K562 (cell line): ENCODE data around the gene ZNF460. TPM values are rescaled to one million over a fixed set of nuclear protein-coding genes. Genes with fewer than 3 reads are reported as not detected.

Experiments
- BMI1 ChIP-seq: fragments of 150-350 bp; IDR thresholded peaks from 2 replicates; pipeline ENCODE4 v1.6.1; 2014; ENCODE audit warnings: low read length
- BRD4 ChIP-seq: fragments of 200-600 bp; sonication (generic); IDR thresholded peaks from 2 replicates; pipeline ENCODE4 v1.6.1; 2017; ENCODE audit warnings: inconsistent platforms
- CBFB ChIP-seq: sonication (generic); formaldehyde crosslinking; IDR thresholded peaks from 2 replicates; pipeline ENCODE4 v1.4.0; 2020; ENCODE audit warnings: mild to moderate bottlenecking, missing genetic modification reagents
- CBX5 ChIP-seq: IDR thresholded peaks from 2 replicates; pipeline ENCODE4 v1.6.1; 2014; ENCODE audit warnings: low read depth, borderline replicate concordance
- IFI16 ChIP-seq: fragments of 250-450 bp; sonication (Bioruptor Pico); IDR thresholded peaks from 2 replicates; pipeline ENCODE4 v2.1.2; 2022; ENCODE audit warnings: mild to moderate bottlenecking, inconsistent platforms
- MEF2A ChIP-seq: IDR thresholded peaks from 2 replicates; pipeline ENCODE4 v1.6.1; 2011; ENCODE audit warnings: low read depth, mild to moderate bottlenecking, low read length, moderate library complexity; ENCODE audit not compliant: control insufficient read depth
- RFX5 ChIP-seq: IDR thresholded peaks from 2 replicates; pipeline ENCODE4 v1.6.1; 2011; ENCODE audit warnings: low read depth, mild to moderate bottlenecking, improper control_type of control experiment, low read length
- SNRNP70 ChIP-seq: fragments of 200-400 bp; formaldehyde crosslinking; optimal IDR thresholded peaks from 2 replicates; pipeline ENCODE3; 2017; ENCODE audit warnings: low read depth, low read length
- SPI1 ChIP-seq: IDR thresholded peaks from 2 replicates; pipeline ENCODE4 v1.6.1; 2011; ENCODE audit warnings: low read depth, low read length, control low read depth, borderline replicate concordance
- ZBTB1 ChIP-seq: sonication (generic); formaldehyde crosslinking; IDR thresholded peaks from 2 replicates; pipeline ENCODE4 v1.8.1; 2023; ENCODE audit warnings: missing genetic modification reagents, low read depth, mild to moderate bottlenecking, borderline replicate concordance
- ZFPM2 ChIP-seq: fragments of 250-450 bp; sonication (Bioruptor Pico); IDR thresholded peaks from 2 replicates; pipeline ENCODE4 v1.5.1; 2022; ENCODE audit warnings: mild to moderate bottlenecking
- ZNF184 ChIP-seq: sonication (generic); formaldehyde crosslinking; IDR thresholded peaks from 2 replicates; pipeline ENCODE4 v1.5.0; 2020; ENCODE audit warnings: missing genetic modification reagents
- ZNF79 ChIP-seq: fragments of 250-450 bp; sonication (Bioruptor Pico); IDR thresholded peaks from 2 replicates; pipeline ENCODE4 v1.4.0; 2020; ENCODE audit warnings: low read depth, mild to moderate bottlenecking, moderate library complexity
- polyA plus RNA-seq, 8 experiments: library from polyadenylated mRNA; depleted of rRNA in 4 of 8; stranded (reverse) in 5 of 8; unstranded in 3 of 8; fragments of >200 nt; fragmentation: Nextera tagmentation in 2 of 8; fragmentation: Illumina TruSeq in 1 of 8; extraction: Ambion mirVana in 2 of 8; extraction: Trizol in 1 of 8; gene quantifications; 2 replicates each; pipeline versions ENCODE4 v1.2.1 to v1.2.3, GENCODE V29; 2011 to 2014; ENCODE audit warnings: inconsistent platforms in 1 of 8, missing spikeins in 1 of 8
- total RNA-seq, 7 experiments: library from RNA; depleted of rRNA in 6 of 7; stranded (reverse); fragments of >200 nt in 6 of 7; fragmentation: Illumina TruSeq in 2 of 7; extraction: Trizol in 2 of 7; gene quantifications; 2 replicates each; pipeline versions ENCODE4 v1.2.1 to v1.2.3, GENCODE V29; 2011 to 2021; ENCODE audit warnings: low replicate concordance in 1 of 7
- TF ChIP-seq, protein P1 (sequence below): sonication (generic); formaldehyde crosslinking; IDR thresholded peaks from 2 replicates; pipeline ENCODE4 v1.8.0; 2022; ENCODE audit warnings: mild to moderate bottlenecking, missing genetic modification reagents
- TF ChIP-seq, protein P2 (sequence below): fragments of 250-450 bp; sonication (Bioruptor Pico); IDR thresholded peaks from 2 replicates; pipeline ENCODE4 v1.5.0; 2022; ENCODE audit warnings: mild to moderate bottlenecking
- TF ChIP-seq, protein P3 (sequence below): IDR thresholded peaks from 2 replicates; pipeline ENCODE4 v1.6.1; 2012; ENCODE audit warnings: low read depth, low read length, improper control_type of control experiment, borderline replicate concordance
- TF ChIP-seq, protein P4 (sequence below): fragments of 450-650 bp; formaldehyde crosslinking; IDR thresholded peaks from 2 replicates; pipeline ENCODE4 v1.4.0; 2022; ENCODE audit warnings: missing genetic modification characterization
- TF ChIP-seq, protein P5 (sequence below): fragments of 450-650 bp; IDR thresholded peaks from 2 replicates; pipeline ENCODE4 v1.6.1; 2017; ENCODE audit warnings: mild to moderate bottlenecking, moderate library complexity

ZNF460 gene
- total and polyA plus RNA-seq, 9 of the 15 experiments (the other 6 are each of a cell fraction or from before 2014, with no cell fraction given), result 0.45 to 36.2 (median 16.6) TPM

- TF ChIP-seq SNRNP70 (no peak), RFX5 (peak; percentile 24; the same call in 1 of the 2 replicates), IFI16 (CRISPR knock-in tag) (no peak), ZFPM2 (CRISPR knock-in tag) (no peak), ZNF184 (CRISPR knock-in tag) (no peak), CBX5 (no peak), SPI1 (peak; percentile 45; the same call in 1 of the 2 replicates), ZNF79 (CRISPR knock-in tag) (no peak), BRD4 (no peak), BMI1 (no peak), ZBTB1 (CRISPR knock-in tag) (no peak; the same call in 1 of the 2 replicates), MEF2A (no peak), CBFB (CRISPR knock-in tag) (no peak)
- TF ChIP-seq, protein P1, sequence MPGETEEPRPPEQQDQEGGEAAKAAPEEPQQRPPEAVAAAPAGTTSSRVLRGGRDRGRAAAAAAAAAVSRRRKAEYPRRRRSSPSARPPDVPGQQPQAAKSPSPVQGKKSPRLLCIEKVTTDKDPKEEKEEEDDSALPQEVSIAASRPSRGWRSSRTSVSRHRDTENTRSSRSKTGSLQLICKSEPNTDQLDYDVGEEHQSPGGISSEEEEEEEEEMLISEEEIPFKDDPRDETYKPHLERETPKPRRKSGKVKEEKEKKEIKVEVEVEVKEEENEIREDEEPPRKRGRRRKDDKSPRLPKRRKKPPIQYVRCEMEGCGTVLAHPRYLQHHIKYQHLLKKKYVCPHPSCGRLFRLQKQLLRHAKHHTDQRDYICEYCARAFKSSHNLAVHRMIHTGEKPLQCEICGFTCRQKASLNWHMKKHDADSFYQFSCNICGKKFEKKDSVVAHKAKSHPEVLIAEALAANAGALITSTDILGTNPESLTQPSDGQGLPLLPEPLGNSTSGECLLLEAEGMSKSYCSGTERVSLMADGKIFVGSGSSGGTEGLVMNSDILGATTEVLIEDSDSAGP (CRISPR knock-in tag), result no peak
- TF ChIP-seq, protein P2, sequence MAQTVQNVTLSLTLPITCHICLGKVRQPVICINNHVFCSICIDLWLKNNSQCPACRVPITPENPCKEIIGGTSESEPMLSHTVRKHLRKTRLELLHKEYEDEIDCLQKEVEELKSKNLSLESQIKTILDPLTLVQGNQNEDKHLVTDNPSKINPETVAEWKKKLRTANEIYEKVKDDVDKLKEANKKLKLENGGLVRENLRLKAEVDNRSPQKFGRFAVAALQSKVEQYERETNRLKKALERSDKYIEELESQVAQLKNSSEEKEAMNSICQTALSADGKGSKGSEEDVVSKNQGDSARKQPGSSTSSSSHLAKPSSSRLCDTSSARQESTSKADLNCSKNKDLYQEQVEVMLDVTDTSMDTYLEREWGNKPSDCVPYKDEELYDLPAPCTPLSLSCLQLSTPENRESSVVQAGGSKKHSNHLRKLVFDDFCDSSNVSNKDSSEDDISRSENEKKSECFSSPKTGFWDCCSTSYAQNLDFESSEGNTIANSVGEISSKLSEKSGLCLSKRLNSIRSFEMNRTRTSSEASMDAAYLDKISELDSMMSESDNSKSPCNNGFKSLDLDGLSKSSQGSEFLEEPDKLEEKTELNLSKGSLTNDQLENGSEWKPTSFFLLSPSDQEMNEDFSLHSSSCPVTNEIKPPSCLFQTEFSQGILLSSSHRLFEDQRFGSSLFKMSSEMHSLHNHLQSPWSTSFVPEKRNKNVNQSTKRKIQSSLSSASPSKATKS (CRISPR knock-in tag), result no peak
- TF ChIP-seq, protein P3, sequence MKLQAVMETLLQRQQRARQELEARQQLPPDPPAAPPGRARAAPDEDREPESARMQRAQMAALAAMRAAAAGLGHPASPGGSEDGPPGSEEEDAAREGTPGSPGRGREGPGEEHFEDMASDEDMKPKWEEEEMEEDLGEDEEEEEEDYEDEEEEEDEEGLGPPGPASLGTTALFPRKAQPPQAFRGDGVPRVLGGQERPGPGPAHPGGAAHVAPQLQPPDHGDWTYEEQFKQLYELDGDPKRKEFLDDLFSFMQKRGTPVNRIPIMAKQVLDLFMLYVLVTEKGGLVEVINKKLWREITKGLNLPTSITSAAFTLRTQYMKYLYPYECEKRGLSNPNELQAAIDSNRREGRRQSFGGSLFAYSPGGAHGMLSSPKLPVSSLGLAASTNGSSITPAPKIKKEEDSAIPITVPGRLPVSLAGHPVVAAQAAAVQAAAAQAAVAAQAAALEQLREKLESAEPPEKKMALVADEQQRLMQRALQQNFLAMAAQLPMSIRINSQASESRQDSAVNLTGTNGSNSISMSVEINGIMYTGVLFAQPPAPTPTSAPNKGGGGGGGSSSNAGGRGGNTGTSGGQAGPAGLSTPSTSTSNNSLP, result no peak
- TF ChIP-seq, protein P4, sequence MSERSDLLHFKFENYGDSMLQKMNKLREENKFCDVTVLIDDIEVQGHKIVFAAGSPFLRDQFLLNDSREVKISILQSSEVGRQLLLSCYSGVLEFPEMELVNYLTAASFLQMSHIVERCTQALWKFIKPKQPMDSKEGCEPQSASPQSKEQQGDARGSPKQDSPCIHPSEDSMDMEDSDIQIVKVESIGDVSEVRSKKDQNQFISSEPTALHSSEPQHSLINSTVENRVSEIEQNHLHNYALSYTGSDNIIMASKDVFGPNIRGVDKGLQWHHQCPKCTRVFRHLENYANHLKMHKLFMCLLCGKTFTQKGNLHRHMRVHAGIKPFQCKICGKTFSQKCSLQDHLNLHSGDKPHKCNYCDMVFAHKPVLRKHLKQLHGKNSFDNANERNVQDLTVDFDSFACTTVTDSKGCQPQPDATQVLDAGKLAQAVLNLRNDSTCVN, result no peak
- TF ChIP-seq, protein P5, sequence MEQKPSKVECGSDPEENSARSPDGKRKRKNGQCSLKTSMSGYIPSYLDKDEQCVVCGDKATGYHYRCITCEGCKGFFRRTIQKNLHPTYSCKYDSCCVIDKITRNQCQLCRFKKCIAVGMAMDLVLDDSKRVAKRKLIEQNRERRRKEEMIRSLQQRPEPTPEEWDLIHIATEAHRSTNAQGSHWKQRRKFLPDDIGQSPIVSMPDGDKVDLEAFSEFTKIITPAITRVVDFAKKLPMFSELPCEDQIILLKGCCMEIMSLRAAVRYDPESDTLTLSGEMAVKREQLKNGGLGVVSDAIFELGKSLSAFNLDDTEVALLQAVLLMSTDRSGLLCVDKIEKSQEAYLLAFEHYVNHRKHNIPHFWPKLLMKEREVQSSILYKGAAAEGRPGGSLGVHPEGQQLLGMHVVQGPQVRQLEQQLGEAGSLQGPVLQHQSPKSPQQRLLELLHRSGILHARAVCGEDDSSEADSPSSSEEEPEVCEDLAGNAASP, result no peak
Observed at GRCh38 chr19:57320180-57321084, 40.1 kb downstream of the ZNF460 start, which contains the start of gene ZNF543 (continued).
